Neural progenitor cell (in vitro differentiated cells): Measurements from ENCODE around the gene ACOXL.

Experiments used
- CTCF ChIP-seq: fragments of 200-600 bp; sonication (generic); IDR thresholded peaks from 2 replicates; pipeline ENCODE4 v1.5.1; 2017; ENCODE audit warnings: antibody characterized with exemption, mild to moderate bottlenecking
- EZH2phosphoT487 ChIP-seq: fragments of 200-600 bp; sonication (generic); IDR thresholded peaks from 2 replicates; pipeline ENCODE4 v1.6.1; 2017; ENCODE audit warnings: antibody characterized with exemption

- TF ChIP-seq CTCF (no peak), EZH2phosphoT487 (no peak)
Measured at GRCh38 chr2:110883406-110883805, 151.0 kb downstream of the ACOXL start.
